NCI-H2196 treated with DMSO at 0.1 percent for 48 hours (cell line): ENCODE data around the gene AGAP6.
"Not testable (repeated sequence)": the region's sequence is repeated elsewhere in the genome, so short reads cannot be mapped to it uniquely, and the experiment has no call there.

Experiments used
- DNase-seq: peaks from one replicate; lab custom pipeline; 2025; ENCODE audit not compliant: unreplicated experiment; lab: John Stamatoyannopoulos, UW

AGAP6 gene

DNA sequence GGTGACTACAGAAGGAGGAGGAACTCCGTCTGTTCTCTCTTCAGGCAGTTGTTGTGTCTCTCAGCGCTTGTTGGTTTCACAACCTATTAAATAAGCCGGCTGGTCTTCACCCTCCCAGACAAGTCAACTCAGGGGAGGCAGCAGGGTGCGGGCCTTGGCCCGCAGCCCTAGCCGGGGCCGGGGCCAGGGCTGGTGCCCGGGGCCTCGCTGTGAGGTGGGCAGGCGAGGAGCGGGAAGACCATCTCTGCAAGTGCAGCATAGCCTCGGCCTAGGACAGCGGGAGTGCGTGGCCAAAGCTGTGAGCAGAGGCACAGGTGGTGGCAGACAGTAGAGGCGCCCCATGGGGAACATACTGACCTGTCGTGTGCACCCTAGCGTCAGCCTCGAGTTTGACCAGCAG lies at the start of gene AGAP6:
Gene AGAP6, plus strand, starts transcription at position 31 of the 400 bp plus-strand sequence. Its CDS starts 310 bp downstream, at position 341.
- DNase-seq = not testable (repeated sequence)

DNA sequence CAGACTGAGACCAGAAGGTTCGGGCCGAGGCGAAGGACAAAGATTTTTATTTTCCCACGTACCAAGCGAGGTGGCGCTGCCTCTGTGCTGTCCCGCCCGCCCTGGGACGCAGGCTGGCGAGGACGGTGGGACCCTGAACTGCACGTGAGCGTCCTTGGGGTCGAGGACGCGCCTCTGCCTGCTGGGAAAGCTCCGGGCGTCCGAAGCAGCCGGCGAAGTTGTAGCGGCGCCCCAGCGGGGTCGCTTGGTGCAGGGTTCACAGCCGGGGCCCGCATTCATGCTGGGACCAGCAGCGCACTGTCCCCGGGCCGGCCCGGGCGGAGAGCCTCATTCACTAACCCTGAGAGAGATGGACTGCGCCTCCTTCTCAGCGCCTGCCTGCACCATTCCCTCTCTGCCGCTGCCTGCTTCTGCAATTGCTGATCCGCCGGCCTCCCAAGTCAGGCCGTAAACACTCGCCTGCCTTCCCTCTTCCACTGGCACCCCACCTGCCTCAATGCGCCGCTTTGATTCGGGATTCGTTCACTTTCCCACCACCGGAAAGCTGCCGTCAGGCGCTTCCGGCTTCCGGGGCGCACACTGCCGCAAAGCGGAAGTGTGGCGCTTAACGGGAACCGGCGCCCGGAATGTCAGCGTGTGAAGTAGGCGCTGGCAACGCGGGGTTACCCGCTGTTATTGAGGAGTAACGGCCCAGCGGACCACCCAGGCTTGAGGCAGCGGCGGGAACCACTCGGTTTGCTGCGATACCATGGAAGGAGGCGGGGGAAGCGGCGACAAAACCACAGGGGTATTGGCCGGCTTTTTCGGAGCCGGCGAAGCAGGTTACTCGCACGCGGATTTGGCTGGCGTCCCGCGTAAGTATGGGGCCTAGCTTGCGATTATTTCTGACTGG lies 46.5 kb upstream of the AGAP6 start, which contains the start of the genes PARG and TIMM23B:
Gene PARG, minus strand, starts transcription at position 581 of the 892 bp plus-strand sequence. Its CDS starts 302 bp downstream, at position 279.
Gene TIMM23B, plus strand, starts transcription at position 607 of the 892 bp plus-strand sequence. Its CDS starts 142 bp downstream, at position 749.
- peak; percentile 7 for DNase-seq

DNA sequence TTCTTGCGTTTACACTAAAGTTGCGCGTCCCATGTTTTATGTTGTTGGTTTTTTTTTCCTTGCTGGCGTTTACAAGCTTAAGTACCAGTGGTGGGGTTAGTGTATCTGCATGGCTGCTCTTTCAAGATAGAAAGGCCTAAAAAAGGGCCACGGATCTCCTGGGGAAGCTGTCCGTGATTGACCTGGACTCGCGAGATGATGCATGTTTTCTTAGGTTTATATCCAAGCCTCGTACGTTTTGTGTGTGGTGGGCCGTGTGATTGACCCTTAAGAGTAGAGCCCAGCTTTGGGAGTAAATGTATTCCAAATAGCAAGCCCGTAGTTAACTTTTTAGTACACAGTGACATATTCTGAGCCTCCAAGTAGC lies 45.9 kb upstream of the AGAP6 start:
- DNase-seq = not testable (repeated sequence)

DNA sequence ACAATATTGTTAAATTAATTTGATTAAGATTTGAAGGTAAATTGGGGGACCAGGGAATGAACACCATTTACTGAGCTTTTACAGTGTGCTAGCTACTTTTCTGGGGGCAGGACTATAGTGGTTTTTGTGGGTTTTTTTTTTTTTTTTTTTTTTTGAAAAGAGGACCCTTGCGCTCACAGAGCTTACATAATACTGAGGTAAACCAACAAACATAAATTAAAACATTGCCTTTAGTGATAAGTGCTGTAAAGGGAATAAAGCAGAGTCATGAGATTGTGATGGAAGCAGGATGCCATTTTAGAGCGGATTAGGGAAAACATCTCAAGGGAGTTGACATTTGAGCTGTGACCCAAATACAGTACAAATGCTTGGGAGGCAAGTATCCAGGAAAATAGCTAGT lies 44.6 kb upstream of the AGAP6 start:
- not testable (repeated sequence) for DNase-seq

DNA sequence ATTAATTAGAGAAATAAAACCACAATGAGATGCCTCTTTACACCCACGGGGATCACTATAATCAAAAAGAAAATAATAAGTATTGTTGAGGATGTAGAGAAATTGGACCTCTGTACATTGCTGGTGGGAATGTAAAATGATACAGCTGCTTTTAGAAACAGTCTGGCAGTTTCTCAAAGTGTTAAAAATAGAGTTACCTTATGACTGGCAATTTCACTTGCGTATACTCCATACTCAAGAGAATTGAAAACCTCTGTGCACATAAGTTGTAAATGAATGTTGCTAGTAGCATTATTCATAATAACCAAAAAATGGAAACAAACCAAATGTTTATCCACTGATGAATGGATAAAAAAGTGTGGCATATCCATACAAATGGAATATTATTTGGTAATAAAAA lies 40.1 kb upstream of the AGAP6 start:
- DNase-seq = not testable (repeated sequence)

DNA sequence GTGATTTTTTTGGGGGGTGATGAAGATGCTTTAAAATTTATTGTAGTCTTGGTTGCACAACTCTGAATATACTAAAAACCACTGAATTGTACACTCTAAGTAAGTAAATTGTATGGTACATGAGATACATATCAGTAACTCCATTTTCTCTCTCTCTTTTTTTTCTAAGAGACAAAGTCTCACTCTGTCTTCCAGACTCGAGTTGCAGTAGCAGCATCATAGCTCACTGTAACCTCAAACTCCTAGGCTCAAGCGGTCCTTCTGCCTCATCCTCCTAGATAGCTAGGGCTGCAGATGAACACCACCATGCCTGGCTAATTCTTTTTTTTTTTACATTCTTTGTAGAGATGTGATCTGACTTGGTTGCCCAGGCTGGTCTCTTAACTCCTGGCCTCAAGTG lies 39.5 kb upstream of the AGAP6 start:
- DNase-seq = not testable (repeated sequence)

DNA sequence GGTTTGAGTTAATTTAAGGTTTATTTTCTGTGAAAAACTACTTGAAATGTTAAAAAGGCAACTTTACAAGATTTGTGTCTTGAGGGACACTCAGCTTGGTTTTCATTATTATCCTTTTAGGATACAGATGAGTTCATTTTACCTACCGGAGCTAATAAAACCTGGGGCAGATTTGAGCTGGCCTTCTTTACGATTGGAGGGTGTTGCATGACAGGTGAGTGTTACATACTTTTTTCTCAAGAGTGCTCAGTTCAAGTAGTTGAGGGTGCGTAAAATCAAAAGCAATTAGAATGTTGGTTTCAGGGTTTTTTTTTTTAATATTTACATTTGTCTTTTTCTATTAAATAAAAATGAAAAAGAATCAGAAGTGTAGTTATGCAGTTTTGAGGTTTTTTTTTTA lies 36.2 kb upstream of the AGAP6 start:
- DNase-seq = not testable (repeated sequence)

DNA sequence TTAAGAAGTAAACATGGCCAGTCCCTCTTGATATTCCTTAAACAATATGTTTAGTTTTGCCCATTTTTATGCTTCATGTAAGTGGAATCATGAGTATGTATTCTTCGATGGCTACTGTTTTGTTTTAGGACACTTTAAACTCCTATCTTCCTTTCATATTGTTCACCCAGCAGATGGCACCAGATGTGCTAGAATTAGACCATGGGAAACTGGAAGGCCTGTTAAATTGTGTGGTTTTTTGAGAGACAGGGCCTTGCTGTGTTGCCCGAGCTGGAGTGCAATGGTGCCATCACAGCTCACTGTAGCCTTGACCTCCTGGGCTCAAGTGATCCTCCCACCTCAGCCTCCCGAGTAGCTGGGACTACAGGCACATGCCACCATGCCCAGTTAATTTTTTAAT lies 35.1 kb upstream of the AGAP6 start:
- not testable (repeated sequence) for DNase-seq

DNA sequence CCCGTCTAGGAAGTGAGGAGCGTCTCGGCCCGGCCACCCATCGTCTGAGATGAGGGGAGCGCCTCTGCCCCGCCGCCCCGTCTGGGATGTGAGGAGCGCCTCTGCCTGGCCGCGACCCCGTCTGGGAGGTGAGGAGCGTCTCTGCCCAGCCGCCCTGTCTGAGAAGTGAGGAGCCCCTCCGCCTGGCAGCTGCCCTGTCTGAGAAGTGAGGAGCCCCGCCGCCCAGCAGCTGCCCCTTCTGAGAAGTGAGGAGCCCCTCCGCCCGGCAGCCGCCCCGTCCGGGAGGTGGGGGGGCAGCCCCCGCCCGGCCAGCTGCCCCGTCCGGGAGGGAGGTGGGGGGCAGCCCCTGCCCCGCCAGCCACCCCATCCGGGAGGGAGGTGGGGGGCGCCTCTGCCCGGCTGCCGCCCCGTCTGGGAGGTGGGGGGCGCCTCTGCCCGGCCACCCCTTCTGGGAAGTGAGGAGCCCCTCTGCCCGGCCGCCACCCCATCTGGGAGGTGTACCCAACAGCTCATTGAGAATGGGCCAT lies 17.8 kb upstream of the AGAP6 start:
- DNase-seq = not testable (repeated sequence)

DNA sequence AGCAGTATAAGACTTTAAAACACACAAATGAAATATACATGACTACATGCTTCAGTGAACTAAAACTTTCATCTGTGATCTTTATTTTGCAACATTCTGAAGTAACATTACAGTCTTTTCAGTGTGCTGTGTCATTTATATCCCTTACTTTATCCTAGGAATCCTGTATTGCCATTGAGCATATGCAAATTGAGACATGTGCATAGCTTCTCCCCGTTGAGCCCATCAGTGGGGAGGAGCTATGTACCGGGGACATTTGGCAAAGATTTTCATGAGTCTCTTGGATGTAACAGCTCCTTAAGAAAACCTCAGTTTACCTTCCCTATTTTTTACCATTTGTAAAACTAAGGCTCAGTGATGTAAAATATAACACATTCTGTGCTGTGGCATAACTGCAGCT lies 16.7 kb upstream of the AGAP6 start:
- not testable (repeated sequence) for DNase-seq

DNA sequence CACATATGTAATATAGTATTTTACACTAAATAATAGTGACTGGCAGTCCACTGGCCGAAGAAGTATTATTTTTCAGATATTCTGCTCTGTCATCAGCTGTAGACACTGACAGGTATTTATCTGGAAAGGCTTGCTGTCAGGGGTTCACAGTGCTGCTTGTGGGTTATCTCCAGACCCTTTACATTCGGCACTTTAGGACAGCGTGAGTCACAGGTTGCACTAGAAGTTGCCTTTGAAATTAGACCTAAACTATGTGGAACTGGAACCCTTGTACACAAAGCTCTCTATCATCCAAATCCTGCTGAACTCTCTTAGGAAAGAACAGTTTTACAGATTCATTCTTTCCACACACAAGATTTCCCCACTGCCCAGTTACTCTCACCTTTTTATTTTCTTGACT lies 16.1 kb upstream of the AGAP6 start:
- DNase-seq = not testable (repeated sequence)

DNA sequence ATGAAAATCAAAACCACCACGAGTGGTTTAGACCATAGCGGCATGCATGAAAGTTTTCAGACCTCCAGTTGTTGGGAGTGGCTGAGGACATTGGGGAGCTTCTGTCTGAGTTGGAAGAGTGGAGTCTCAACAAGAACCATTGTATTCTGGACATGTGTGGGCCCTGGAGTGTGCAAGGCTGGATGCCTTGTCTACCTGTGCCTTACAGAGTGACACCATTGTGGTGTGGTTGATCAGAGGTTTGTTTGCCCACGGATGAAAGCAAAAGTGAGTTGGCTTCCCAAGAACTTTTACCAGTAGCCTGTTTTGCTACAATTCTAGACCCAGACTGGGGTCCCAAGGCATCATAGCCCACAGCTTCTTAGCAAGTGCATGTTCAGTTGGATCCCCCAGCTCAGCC lies 10.4 kb upstream of the AGAP6 start:
- DNase-seq = not testable (repeated sequence)

DNA sequence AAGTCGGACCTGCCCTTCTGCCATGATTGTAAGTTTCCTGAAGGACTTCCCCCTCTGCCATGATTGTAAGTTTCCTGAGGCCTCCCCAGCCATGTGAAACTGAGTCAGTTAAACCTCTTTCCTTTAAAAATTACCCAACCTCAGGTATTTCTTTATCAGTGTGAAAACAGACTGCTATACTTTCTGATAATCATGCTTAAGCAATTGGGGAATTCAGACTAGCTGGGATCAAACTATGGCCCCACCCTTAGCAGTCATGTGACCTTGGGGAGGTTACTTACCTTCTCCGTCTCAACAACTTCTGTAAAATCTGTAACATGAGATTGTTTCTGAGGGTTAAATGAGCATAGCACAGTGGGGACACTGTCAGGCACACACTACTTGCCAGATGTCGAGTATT lies 999 bp upstream of the AGAP6 start:
- not testable (repeated sequence) for DNase-seq

DNA sequence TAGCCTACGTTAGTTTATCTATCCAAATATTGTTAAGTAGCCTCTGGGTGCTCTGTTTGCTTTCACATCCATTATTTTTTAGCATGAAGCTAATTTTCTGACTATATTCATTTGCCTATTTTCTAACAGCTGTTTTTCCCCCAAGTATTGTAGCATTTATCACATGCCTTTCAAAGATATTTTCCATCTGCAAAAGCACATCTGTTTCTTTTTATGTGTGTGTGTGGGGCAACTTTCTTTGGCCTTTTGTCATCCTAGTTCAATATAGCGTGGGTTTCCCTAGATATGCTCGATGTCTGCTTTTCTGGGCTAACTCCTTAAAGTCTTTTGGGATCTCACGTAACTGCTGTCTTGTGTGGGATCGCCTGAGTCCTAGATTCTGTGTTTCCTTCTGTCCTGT lies 7.1 kb downstream of the AGAP6 start:
- DNase-seq = not testable (repeated sequence)

DNA sequence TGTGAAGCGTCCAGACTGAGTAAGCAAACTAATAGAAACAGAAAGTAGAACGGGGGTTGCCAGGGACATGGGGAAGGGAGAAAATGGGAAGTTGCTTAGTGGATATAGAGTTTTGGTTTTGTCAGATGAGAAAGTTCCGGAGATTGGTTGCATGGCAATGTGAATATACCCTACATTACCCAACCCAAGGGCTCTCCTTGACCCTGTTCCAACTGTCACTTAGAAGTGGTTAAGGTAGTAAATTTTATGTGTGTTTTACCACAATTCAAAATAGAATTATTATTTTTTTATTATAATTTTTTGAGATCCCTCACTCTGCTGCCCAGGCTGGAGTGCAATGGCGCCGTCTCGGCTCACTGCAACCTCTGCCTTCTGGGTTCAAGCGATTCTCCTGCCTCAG lies 25.8 kb downstream of the AGAP6 start:
- not testable (repeated sequence) for DNase-seq

DNA sequence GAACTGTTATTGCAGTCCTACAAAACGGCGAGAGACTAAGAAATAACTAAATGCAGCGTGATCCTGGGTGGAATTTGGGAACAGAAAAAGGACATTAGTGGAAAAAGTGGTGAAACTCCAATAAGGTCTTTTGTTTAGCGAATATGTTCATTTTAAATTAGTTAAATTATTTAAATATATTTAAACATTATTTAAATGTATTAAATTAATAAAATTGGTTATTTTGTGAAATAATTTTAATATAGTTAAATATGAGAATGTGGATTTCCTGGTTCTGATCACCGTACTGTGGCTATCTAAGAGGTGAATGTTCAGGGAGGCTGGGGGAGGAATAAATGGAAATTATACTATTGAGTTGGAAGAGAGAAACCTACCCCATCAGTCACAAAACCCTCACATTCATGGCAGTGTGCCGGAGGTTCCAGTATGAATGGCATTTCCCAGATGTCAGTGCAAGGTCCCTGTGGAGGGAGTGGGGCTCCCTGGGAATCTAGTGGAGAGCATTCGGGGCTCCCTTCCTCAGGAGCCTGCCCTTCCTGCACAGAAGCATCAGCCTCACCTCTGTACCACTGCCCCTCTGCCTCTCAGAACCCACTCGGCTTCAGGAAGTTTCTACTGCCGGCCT lies 27.5 kb downstream of the AGAP6 start:
- DNase-seq = not testable (repeated sequence)

DNA sequence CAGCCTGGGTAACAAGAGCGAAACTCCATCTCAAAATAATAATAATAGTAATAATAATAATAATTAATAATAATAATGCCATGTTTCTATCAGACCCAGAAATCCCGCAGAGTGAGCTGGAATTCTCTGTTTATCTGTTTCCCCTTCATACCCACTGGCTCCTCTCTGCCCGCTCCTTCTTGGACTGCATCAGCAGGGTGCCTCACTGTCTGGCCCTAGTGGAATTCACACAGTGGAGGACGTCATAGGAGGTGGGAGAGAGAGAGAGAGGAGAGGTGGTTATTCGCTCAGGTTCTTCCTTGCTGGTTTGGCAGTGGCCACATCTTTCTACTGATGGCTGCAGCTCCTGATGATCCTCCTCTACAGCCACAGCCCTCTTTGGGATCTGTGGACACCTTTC lies 28.7 kb downstream of the AGAP6 start:
- DNase-seq = not testable (repeated sequence)

DNA sequence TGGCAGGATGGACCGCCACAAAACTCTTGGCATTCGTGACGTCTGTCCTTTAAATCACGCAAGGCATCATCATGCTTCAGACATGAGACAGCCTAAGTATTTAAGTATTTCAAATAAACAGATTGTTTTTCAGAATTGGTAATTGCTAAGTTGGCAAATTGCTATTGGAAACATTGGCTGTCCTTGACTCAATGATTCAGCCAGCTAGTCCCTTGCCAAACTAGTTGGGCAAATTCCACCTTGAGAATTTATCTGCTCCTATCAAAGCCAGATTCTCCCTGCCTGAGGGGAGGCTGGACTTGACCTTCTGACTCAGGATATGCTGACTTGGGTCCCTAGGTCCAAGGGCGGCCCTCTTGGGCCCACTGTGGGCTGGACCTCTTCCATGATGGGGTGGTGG lies 29.4 kb downstream of the AGAP6 start:
- not testable (repeated sequence) for DNase-seq

DNA sequence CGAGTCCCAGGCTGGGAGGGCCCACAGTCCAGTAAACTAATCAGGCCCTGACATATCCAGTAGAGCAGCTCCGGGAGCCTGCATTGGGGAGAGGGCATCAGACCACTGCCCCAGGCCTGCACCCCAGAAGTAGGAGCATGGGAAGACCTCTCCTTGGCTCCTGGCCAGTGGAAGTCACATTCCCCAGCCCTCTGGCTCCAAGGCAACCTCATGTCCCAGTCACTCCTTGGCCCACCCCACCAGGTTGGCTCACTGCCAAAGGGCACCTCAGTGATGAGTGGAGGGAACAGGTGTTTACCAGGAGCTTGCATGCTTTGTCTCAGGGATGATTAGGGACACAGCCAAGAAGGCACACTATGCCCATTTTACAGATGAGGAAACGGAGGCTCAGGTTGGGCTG lies 31.1 kb downstream of the AGAP6 start:
- not testable (repeated sequence) for DNase-seq

DNA sequence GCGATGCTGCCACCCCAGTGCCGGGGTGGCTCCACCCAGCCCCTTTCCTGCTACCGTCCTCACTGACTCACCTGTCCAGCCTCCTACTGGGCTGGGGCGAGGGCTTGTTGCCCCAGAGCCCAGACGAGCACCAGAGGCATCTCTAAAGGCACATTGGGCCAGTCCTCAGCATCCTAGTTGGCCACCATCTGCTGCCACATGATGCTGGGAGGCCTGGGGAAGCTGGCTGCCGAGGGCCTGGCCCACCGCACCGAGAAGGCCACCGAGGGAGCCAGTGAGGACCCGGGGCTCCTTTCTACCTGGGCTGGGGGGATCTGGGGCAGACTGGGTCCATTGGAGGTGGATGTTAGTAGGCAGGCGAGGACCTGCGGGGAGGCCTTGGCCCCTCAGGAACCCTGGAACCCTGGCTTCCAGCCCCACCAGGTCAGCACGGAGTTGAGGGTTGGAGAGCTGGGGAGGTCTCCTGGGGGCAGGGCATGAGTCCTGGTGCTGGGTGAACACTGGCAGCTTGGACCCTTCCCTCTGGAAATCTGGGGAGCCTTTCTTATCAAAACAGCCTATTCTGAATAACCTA lies 32.3 kb downstream of the AGAP6 start:
- not testable (repeated sequence) for DNase-seq

DNA sequence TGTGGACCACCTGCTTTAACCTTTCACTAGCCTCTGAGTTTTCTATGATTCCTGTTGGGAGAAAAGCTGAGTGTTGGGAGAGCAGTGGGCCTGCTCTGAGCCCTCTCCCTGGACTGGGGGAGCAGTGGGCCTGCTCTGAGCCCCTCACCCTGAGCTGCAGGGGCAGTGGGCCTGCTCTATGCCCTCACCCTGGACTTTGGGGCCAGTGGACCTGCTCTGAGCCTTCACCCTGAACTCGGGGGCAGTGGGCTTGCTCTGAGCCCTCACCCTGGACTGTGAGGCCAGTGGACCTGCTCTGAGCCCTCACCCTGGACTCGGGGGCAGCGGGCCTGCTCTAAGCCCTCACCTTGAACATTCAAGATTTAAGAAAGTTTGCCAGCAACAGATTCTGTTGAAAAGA lies 33.4 kb downstream of the AGAP6 start:
- DNase-seq = no peak
